ENCODE data around the gene HAPLN3. TPM values are rescaled to one million over a fixed set of nuclear protein-coding genes. Genes with fewer than 3 reads are reported as not detected.

The HAPLN3 gene
- total and polyA plus RNA-seq, 10 of the 15 experiments (the other 5 are each of a cell fraction or from before 2014, with no cell fraction given): 0.20 to 5.0 (median 1.4) TPM; not detected in 1

DNA sequence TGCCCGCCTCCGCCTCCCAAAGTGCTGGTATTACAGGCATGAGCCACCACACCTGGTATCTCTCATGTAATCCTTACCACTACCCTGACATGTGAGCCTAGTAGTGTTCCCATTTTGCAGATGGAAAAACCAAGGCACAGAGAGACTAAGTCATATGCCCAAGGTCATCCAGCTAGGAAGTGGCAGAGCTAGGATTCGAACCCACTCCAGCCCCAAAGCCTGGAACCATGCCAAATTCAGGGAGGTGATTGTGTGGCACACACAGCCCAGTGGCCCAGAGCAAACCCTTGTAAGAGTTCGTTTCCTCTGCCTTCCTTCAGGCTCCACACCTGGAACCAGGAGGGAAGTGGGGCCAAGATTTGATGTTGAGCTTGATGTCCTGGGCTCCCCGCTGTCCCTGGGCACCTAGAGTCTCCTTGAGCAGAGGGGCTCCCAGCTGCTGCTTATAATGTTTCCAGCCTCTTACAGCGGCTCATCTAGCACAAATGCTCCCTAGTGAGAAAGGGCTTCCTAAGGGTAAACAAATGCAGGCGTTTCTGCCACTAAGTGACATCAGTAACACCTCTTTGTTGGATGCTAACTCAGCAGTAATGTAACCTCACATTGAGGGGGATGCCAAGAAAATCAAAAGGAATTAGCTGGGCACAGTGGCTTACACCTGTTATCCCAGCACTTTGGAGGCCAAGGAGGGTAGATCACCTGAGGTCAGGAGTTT, 3.6 kb downstream of the HAPLN3 start:
- intact Hi-C loops (cut with micrococcal nuclease; ENCODE audit: unreplicated experiment): no loop called here
- no TSS peak for BruUV-seq (replicated peaks)

More for the DNA sequence above, 3.6 kb downstream of the HAPLN3 start:
- no peak overlapping the region for H3K4me3 ChIP-seq
- H4K20me1 ChIP-seq (ENCODE audit: control insufficient read depth, insufficient read depth): no peaks in the 10 kb centered on the region
- CTCF ChIA-PET: interaction anchor here (1.3 to 2.3 kb wide), 2 partner anchors 13 to 166 kb away, joined by 4 to 10 read pairs; no protein-coding TSS in a partner anchor
- no peak overlapping the region for H2AFZ ChIP-seq (ENCODE audit: control insufficient read depth, low read depth, low read length)
- no peaks in the 10 kb centered on the region for H3K79me2 ChIP-seq (ENCODE audit: control insufficient read depth, insufficient read depth, low read length)
- DNase-seq (ENCODE audit: low read depth, low spot score): no peak
- H3K4me2 ChIP-seq (ENCODE audit: control insufficient read depth, insufficient read depth): no peak overlapping the region
- no peaks in the 10 kb centered on the region for H3K36me3 ChIP-seq (ENCODE audit: control insufficient read depth in 2 of 2, insufficient read depth in 2 of 2, low read length in 1 of 2)
- no peak overlapping the region for H3K27ac ChIP-seq (ENCODE audit: control insufficient read depth, insufficient read depth)
- in situ Hi-C loops (cut with MboI): no loop called here
- no peaks in the 10 kb centered on the region for H3K9me3 ChIP-seq (replicated peaks; ENCODE audit: control insufficient read depth, insufficient read depth, low read length)
- FAIRE-seq: no peak
- SMC1A ChIA-PET (ENCODE audit: uncharacterized antibody, unreplicated experiment): interaction anchor here (0.8 to 0.9 kb wide), 2 partner anchors 13 kb away, joined by 3 read pairs; no protein-coding TSS in a partner anchor
- no peak overlapping the region for H3K9ac ChIP-seq (ENCODE audit: control insufficient read depth, insufficient read depth, low read length)
- H3K4me1 ChIP-seq (ENCODE audit: control insufficient read depth, insufficient read depth, low read length): peaks cover 3% of the 10 kb centered on the region
- RAD21 ChIA-PET (ENCODE audit: unreplicated experiment): no interaction called here
- WGBS (ENCODE audit: insufficient coverage, insufficient replicate concordance, low lambda C conversion rate, missing lambda C conversion rate): 38% methylated on average over 7 of the region's 7 CpGs
- no peak for TF ChIP-seq FOS (IDR thresholded peaks at IDR 0.05; ENCODE audit: borderline replicate concordance, extremely low read depth, insufficient read length)
- no peak for TF ChIP-seq NR2C1 (IDR thresholded peaks at IDR 0.05)
- TF ChIP-seq NFYA (IDR thresholded peaks at IDR 0.05; ENCODE audit: borderline replicate concordance, low read depth, low read length): no peak
- no peak for TF ChIP-seq REST (IDR thresholded peaks at IDR 0.05; ENCODE audit: low read depth, low read length)
- TF ChIP-seq STAT1 (conservative IDR thresholded peaks at IDR 0.05): no peak
- TF ChIP-seq SIN3A (IDR thresholded peaks at IDR 0.05; ENCODE audit: low read depth, low read length): no peak
- TF ChIP-seq HDAC2 (IDR thresholded peaks at IDR 0.05): no peak
- no peak for TF ChIP-seq SREBF1 (IDR thresholded peaks at IDR 0.05; ENCODE audit: low read length)
- no peak for TF ChIP-seq BRCA1 (IDR thresholded peaks at IDR 0.05; ENCODE audit: low read depth, low read length)
- TF ChIP-seq CBX5 (IDR thresholded peaks at IDR 0.05; ENCODE audit: low read depth): no peak
- no peak for TF ChIP-seq ZNF687 (IDR thresholded peaks at IDR 0.05)
- no peak for TF ChIP-seq CHD2 (IDR thresholded peaks at IDR 0.05; ENCODE audit: borderline replicate concordance, low read depth, low read length)
- TF ChIP-seq ZNF622 (IDR thresholded peaks at IDR 0.05): no peak
- no peak for TF ChIP-seq KAT2A (conservative IDR thresholded peaks at IDR 0.05; ENCODE audit: control insufficient read depth, low read depth, low read length)
- ATAC-seq: no peak
- POLR2A ChIA-PET: interaction anchor here (0.5 kb wide), 1 partner anchor 9 kb away, joined by 5 read pairs; no protein-coding TSS in a partner anchor
- H3K27me3 ChIP-seq (replicated peaks in 1 of 2; ENCODE audit: control insufficient read depth in 2 of 2, insufficient read depth in 2 of 2, low read length in 1 of 2): peaks cover 0 to 5% of the 10 kb centered on the region in 2 experiments; a peak in 2 of 4 replicates
